Hepatocyte (in vitro differentiated cells): ENCODE results near the gene EME1. TPM values are rescaled to one million over a fixed set of nuclear protein-coding genes. Genes with fewer than 3 reads are reported as not detected.

ENCODE experiments used
- DNase-seq: peaks from one replicate; pipeline ENCODE4 v3.0.0-alpha.2; 2016; ENCODE audit warnings: low spot score
- H2AFZ ChIP-seq: fragments of 200-600 bp; sonication (generic); 2 replicates; pipeline ENCODE4 v1.6.0; 2016; ENCODE audit warnings: antibody characterized with exemption, mild to moderate bottlenecking
- H3K27ac ChIP-seq: fragments of 200-600 bp; sonication (generic); 2 replicates; pipeline ENCODE4 v1.5.1; 2016; ENCODE audit warnings: mild to moderate bottlenecking
- H3K27me3 ChIP-seq: fragments of 200-600 bp; sonication (generic); 2 replicates; pipeline ENCODE4 v1.6.1; 2016
- H3K36me3 ChIP-seq: fragments of 200-600 bp; sonication (generic); replicated peaks from 2 replicates; pipeline ENCODE4 v1.5.1; 2016; ENCODE audit warnings: low read depth; ENCODE audit not compliant: insufficient read depth
- H3K4me1 ChIP-seq: fragments of 200-600 bp; sonication (generic); 2 replicates; pipeline ENCODE4 v1.5.1; 2016; ENCODE audit warnings: mild to moderate bottlenecking, moderate library complexity; ENCODE audit not compliant: insufficient read depth
- H3K4me2 ChIP-seq: fragments of 200-600 bp; sonication (generic); 2 replicates; pipeline ENCODE4 v1.6.0; 2016
- H3K4me3 ChIP-seq: fragments of 200-600 bp; sonication (generic); 2 replicates; pipeline ENCODE4 v1.5.1; 2016; ENCODE audit warnings: mild to moderate bottlenecking
- H3K79me2 ChIP-seq: fragments of 200-600 bp; sonication (generic); 2 replicates; pipeline ENCODE4 v1.6.0; 2017; ENCODE audit warnings: mild to moderate bottlenecking
- H3K9me2 ChIP-seq: fragments of 200-600 bp; sonication (generic); replicated peaks from 2 replicates; pipeline ENCODE4 v1.6.0; 2017; ENCODE audit warnings: mild to moderate bottlenecking; ENCODE audit not compliant: insufficient read depth
- H3K9me3 ChIP-seq: fragments of 200-600 bp; sonication (generic); 2 replicates; pipeline ENCODE4 v1.5.1; 2016; ENCODE audit warnings: low read depth, mild to moderate bottlenecking
- H4K20me1 ChIP-seq: fragments of 200-600 bp; sonication (generic); 2 replicates; pipeline ENCODE4 v1.6.0; 2016; ENCODE audit warnings: mild to moderate bottlenecking; ENCODE audit not compliant: insufficient read depth, poor library complexity, severe bottlenecking
- CTCF ChIP-seq: fragments of 200-600 bp; sonication (generic); IDR thresholded peaks from 2 replicates; pipeline ENCODE4 v1.5.1; 2016; ENCODE audit warnings: antibody characterized with exemption, mild to moderate bottlenecking; ENCODE audit not compliant: poor library complexity
- EZH2 ChIP-seq: fragments of 200-600 bp; sonication (generic); IDR thresholded peaks from 2 replicates; pipeline ENCODE4 v1.6.1; 2016; ENCODE audit warnings: antibody characterized with exemption, mild to moderate bottlenecking, borderline replicate concordance
- EZH2phosphoT487 ChIP-seq: fragments of 200-600 bp; sonication (generic); IDR thresholded peaks from one replicate; pipeline ENCODE4 v1.6.1; 2018; ENCODE audit warnings: antibody characterized with exemption, mild to moderate bottlenecking, low read depth, moderate library complexity; ENCODE audit not compliant: unreplicated experiment, severe bottlenecking
- WGBS: methylation state at CpG from one replicate; pipeline ENCODE4 v1.1.6; 2016; ENCODE audit warnings: low lambda C conversion rate; ENCODE audit errors: missing lambda C conversion rate; 5-methylcytosine and 5-hydroxymethylcytosine counted together
- polyA plus RNA-seq: library from polyadenylated mRNA; unstranded; fragments of >200 nt; fragmentation: Nextera tagmentation; extraction: Ambion mirVana; gene quantifications from 2 replicates; pipeline ENCODE4 v1.2.1, GENCODE V29; 2016
- total RNA-seq: library from RNA; depleted of rRNA; stranded (reverse); fragments of >200 nt; gene quantifications from 2 replicates; pipeline ENCODE4 v1.2.3, GENCODE V29; 2014

The EME1 gene
- total and polyA plus RNA-seq, 2 experiments from 2014 or later = 2.1 to 5.1 TPM

- 90% methylated on average over 11 of the region's 11 CpGs for WGBS
- no peak for TF ChIP-seq CTCF
- no peak for TF ChIP-seq EZH2phosphoT487
- no peak for TF ChIP-seq EZH2
- Histone ChIP-seq H4K20me1 (no peaks in the 10 kb centered on the region), H3K4me2 (no peak overlapping the region), H3K27ac (no peak overlapping the region), H3K9me3 (no peaks in the 10 kb centered on the region), H2AFZ (no peak overlapping the region), H3K4me3 (no peak overlapping the region), H3K4me1 (peaks cover 7% of the 10 kb centered on the region), H3K9me2 (no peaks in the 10 kb centered on the region), H3K79me2 (no peaks in the 10 kb centered on the region), H3K36me3 (no peaks in the 10 kb centered on the region), H3K27me3 (no peaks in the 10 kb centered on the region)
- DNase-seq = no peak
Observed at GRCh38 chr17:50360486-50361115, 12.4 kb upstream of the EME1 start.

- H3K9me2 ChIP-seq = no peaks in the 10 kb centered on the region
- no peaks in the 10 kb centered on the region for H3K9me3 ChIP-seq
- TF ChIP-seq CTCF (peak; percentile 69), EZH2 (no peak)
- no peaks in the 10 kb centered on the region for H4K20me1 ChIP-seq
- H3K4me2 ChIP-seq = no peak overlapping the region
- peak; percentile 84 for DNase-seq
- no peaks in the 10 kb centered on the region for H3K36me3 ChIP-seq
- no peak overlapping the region for H3K27ac ChIP-seq
- H3K27me3 ChIP-seq = no peaks in the 10 kb centered on the region
- no peak overlapping the region for H3K4me3 ChIP-seq
- H2AFZ ChIP-seq = no peak overlapping the region
- H3K79me2 ChIP-seq = no peaks in the 10 kb centered on the region
- peaks cover 7% of the 10 kb centered on the region for H3K4me1 ChIP-seq
- 39% methylated on average over 11 of the region's 11 CpGs for WGBS
Observed at GRCh38 chr17:50361561-50362480, 11.2 kb upstream of the EME1 start.

GRCh38 chr17:50362661-50363060 is 10.4 kb upstream of the EME1 start:
- no peak for TF ChIP-seq EZH2phosphoT487
- no peak for TF ChIP-seq CTCF
- no peak for TF ChIP-seq EZH2
- no peaks in the 10 kb centered on the region for H3K9me2 ChIP-seq
- H3K9me3 ChIP-seq = no peaks in the 10 kb centered on the region
- no peaks in the 10 kb centered on the region for H3K27me3 ChIP-seq
- no peaks in the 10 kb centered on the region for H3K36me3 ChIP-seq
- no peak overlapping the region for H3K4me3 ChIP-seq
- H4K20me1 ChIP-seq = no peaks in the 10 kb centered on the region
- no peak overlapping the region for H3K27ac ChIP-seq
- DNase-seq = no peak
- no peak overlapping the region for H2AFZ ChIP-seq
- H3K79me2 ChIP-seq = no peaks in the 10 kb centered on the region
- peaks cover 7% of the 10 kb centered on the region for H3K4me1 ChIP-seq
- 83% methylated on average over 7 of the region's 7 CpGs for WGBS
- H3K4me2 ChIP-seq = no peak overlapping the region
